SK-N-MC (cell line): ENCODE results near the gene DLGAP1.

Experiments used
- EZH2 ChIP-seq: fragments of 200-600 bp; sonication (generic); IDR thresholded peaks from one replicate; pipeline ENCODE4 v1.6.1; 2017; ENCODE audit warnings: antibody characterized with exemption
- FOXP2 ChIP-seq: optimal IDR thresholded peaks from 2 replicates; pipeline ENCODE3; 2011; ENCODE audit warnings: mild to moderate bottlenecking, moderate library complexity; ENCODE audit not compliant: insufficient read depth; ENCODE audit errors: extremely low read length, control extremely low read depth
- POLR2AphosphoS5 ChIP-seq: IDR thresholded peaks from 2 replicates; pipeline ENCODE4 v1.6.1; 2012; ENCODE audit warnings: mild to moderate bottlenecking, low read depth, low read length, borderline replicate concordance

GRCh38 chr18:4430836-4431235 is 24.3 kb downstream of the DLGAP1 start:
- no peak for TF ChIP-seq POLR2AphosphoS5
- no peak for TF ChIP-seq EZH2
- no peak for TF ChIP-seq FOXP2
